Neuronal stem cell (in vitro differentiated cells): ENCODE data around the gene ZNF346.

ENCODE experiments used
- DNase-seq: peaks from one replicate; pipeline ENCODE4 v3.0.0-alpha.2; 2013; ENCODE audit warnings: low spot score
- H2AFZ ChIP-seq: one replicate; pipeline ENCODE4 v1.6.1; 2013; ENCODE audit warnings: mild to moderate bottlenecking, low read length, inconsistent platforms
- H2AK5ac ChIP-seq: 2 replicates; pipeline ENCODE4 v1.6.1; 2013; ENCODE audit warnings: low read depth, mild to moderate bottlenecking, inconsistent platforms, low read length, moderate library complexity, mixed read lengths
- H2BK120ac ChIP-seq: 2 replicates; pipeline ENCODE4 v1.6.1; 2013; ENCODE audit warnings: low read depth, mild to moderate bottlenecking, inconsistent platforms, low read length, moderate library complexity, mixed read lengths
- H2BK12ac ChIP-seq: one replicate; pipeline ENCODE4 v1.6.1; 2013; ENCODE audit warnings: low read length, inconsistent platforms
- H2BK15ac ChIP-seq: 2 replicates; pipeline ENCODE4 v1.6.1; 2013; ENCODE audit warnings: mild to moderate bottlenecking, low read length, inconsistent platforms, mixed read lengths
- H2BK5ac ChIP-seq: one replicate; pipeline ENCODE4 v1.6.1; 2013; ENCODE audit warnings: inconsistent platforms, mild to moderate bottlenecking, low read length, moderate library complexity
- H3K14ac ChIP-seq: one replicate; pipeline ENCODE4 v1.6.1; 2013; ENCODE audit warnings: low read length, inconsistent platforms
- H3K18ac ChIP-seq: 2 replicates; pipeline ENCODE4 v1.6.1; 2013; ENCODE audit warnings: low read length, inconsistent platforms
- H3K23ac ChIP-seq: 2 replicates; pipeline ENCODE4 v1.6.1; 2013; ENCODE audit warnings: low read depth, mild to moderate bottlenecking, mixed read lengths, low read length, inconsistent platforms; ENCODE audit not compliant: poor library complexity
- H3K27ac ChIP-seq: replicated peaks from 3 replicates; pipeline ENCODE4 v1.5.1; 2013; ENCODE audit warnings: low read length, inconsistent platforms
- H3K27me3 ChIP-seq, 3 experiments: 2 replicates each; pipeline ENCODE4 v1.6.1; 2013; ENCODE audit warnings: low read length in 3 of 3, mild to moderate bottlenecking in 2 of 3, inconsistent platforms in 1 of 3, low read depth in 1 of 3, mixed read lengths in 1 of 3, moderate library complexity in 1 of 3; ENCODE audit not compliant: control insufficient read depth in 3 of 3, insufficient read depth in 3 of 3
- H3K36me3 ChIP-seq, 2 donors: replicated peaks in 1 of 2; 2 replicates each; pipeline ENCODE4 v1.6.1; 2013; ENCODE audit warnings: low read length in 2 of 2; ENCODE audit not compliant: control insufficient read depth in 2 of 2, insufficient read depth in 2 of 2
- H3K4ac ChIP-seq: 2 replicates; pipeline ENCODE4 v1.6.1; 2013; ENCODE audit warnings: inconsistent platforms, mild to moderate bottlenecking, low read length, moderate library complexity
- H3K4me1 ChIP-seq, 2 donors: 1 replicate in 1 of 2; 2 replicates in 1 of 2; pipeline ENCODE4 v1.6.1; 2013; ENCODE audit warnings: low read length in 2 of 2, low read depth in 1 of 2; ENCODE audit not compliant: control insufficient read depth in 2 of 2, insufficient read depth in 1 of 2
- H3K4me2 ChIP-seq: one replicate; pipeline ENCODE4 v1.6.1; 2013; ENCODE audit warnings: mild to moderate bottlenecking, low read length, inconsistent platforms; ENCODE audit not compliant: insufficient read depth, poor library complexity, severe bottlenecking
- H3K4me3 ChIP-seq, 2 donors: 2 replicates each; pipeline ENCODE4 v1.5.1; 2013; ENCODE audit warnings: low read length in 2 of 2, mild to moderate bottlenecking in 2 of 2, inconsistent platforms in 1 of 2, moderate library complexity in 1 of 2
- H3K79me1 ChIP-seq: one replicate; pipeline ENCODE4 v1.6.1; 2013; ENCODE audit warnings: low read depth, mild to moderate bottlenecking, inconsistent platforms, low read length, moderate library complexity
- H3K9ac ChIP-seq: one replicate; pipeline ENCODE4 v1.6.1; 2013; ENCODE audit warnings: mild to moderate bottlenecking, low read depth, low read length, inconsistent platforms; ENCODE audit not compliant: poor library complexity
- H3K9me3 ChIP-seq, 2 donors: replicated peaks in 1 of 2; 2 replicates each; pipeline versions ENCODE3 to v1.6.1; 2013; ENCODE audit warnings: low read length in 2 of 2, mild to moderate bottlenecking in 2 of 2, inconsistent platforms in 1 of 2, low read depth in 1 of 2, mixed read lengths in 1 of 2, moderate library complexity in 1 of 2; ENCODE audit not compliant: control insufficient read depth in 2 of 2, insufficient read depth in 1 of 2
- H4K8ac ChIP-seq: one replicate; pipeline ENCODE4 v1.6.1; 2013; ENCODE audit warnings: low read depth, mild to moderate bottlenecking, inconsistent platforms, low read length, moderate library complexity
- H4K91ac ChIP-seq: one replicate; pipeline ENCODE4 v1.6.1; 2013; ENCODE audit warnings: low read length, low read depth, mild to moderate bottlenecking, inconsistent platforms; ENCODE audit not compliant: poor library complexity
- WGBS, 2 donors: extraction: QIAGEN DNeasy Blood & Tissue Kit; methylation state at CpG; one replicate each; pipeline ENCODE4 v1.1.7; 2013; ENCODE audit warnings: missing lambda C conversion rate in 2 of 2, mixed read lengths in 1 of 2; ENCODE audit not compliant: insufficient read length in 2 of 2, insufficient replicate concordance in 1 of 2; ENCODE audit errors: extremely low coverage in 2 of 2; 5-methylcytosine and 5-hydroxymethylcytosine counted together

Gene ZNF346

DNA sequence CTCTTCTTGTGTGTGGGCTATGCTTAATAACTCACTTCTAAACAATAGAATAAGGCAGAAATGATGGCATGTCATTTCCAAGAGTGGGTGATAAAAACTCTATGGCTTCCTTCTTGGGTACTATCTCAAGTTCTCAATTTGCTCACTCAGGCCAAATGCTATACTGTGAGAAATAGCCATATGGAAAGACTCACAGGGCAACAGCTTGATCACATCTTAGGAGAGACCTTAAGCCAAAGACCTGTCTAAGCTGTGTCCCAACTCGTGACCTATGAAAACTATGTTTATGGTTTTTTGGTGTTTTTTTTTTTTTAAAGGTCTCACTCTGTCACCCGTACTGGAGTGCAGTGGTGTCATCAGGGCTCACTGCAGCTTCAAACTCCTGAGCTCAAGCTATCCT, 13.8 kb upstream of the ZNF346 start:
- Histone ChIP-seq H4K91ac (no peak overlapping the region), H3K4me1 (peaks cover under 1 to 8% of the 10 kb centered on the region in 2 donors), H2BK5ac (no peak overlapping the region), H3K14ac (no peak overlapping the region), H2BK120ac (no peak overlapping the region), H3K9me3 (peaks cover 0 to under 1% of the 10 kb centered on the region in 2 donors), H3K23ac (no peak overlapping the region), H2AFZ (no peak overlapping the region), H2BK12ac (no peak overlapping the region), H3K27me3 (no peaks in the 10 kb centered on the region), H4K8ac (no peak overlapping the region), H3K36me3 (peaks cover 0 to under 1% of the 10 kb centered on the region in 2 donors), H2BK15ac (no peak overlapping the region), H3K4me3 (no peak overlapping the region), H3K27ac (no peak overlapping the region), H3K4me2 (no peak overlapping the region), H3K79me1 (peaks cover 3% of the 10 kb centered on the region), H2AK5ac (no peak overlapping the region), H3K18ac (no peak overlapping the region), H3K4ac (no peak overlapping the region), H3K9ac (no peak overlapping the region)
- WGBS, 2 donors, result no CpG with 5 or more reads among the region's 2 CpGs
- DNase-seq, result no peak

DNA sequence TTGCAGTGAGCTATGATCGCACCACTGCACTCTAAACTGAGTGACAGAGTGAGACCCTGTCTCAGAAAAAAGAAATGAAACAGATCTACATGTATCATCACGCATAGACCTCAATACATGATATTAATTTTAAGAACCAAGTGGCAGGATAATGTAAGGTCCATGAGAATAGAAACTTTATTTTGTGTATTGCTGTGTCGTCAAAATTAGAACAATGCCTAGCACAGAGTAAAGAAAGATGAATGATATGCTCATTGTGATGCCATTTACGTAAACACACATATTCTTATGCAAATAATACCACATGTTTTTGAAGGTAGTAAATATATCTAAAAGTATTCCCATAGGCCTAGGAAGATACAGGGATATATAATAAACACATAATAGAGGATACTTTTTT, 12.3 kb upstream of the ZNF346 start:
- DNase-seq, result no peak
- Histone ChIP-seq H3K9ac (no peak overlapping the region), H3K18ac (no peak overlapping the region), H3K4me1 (peaks cover 0 to 5% of the 10 kb centered on the region in 2 donors), H4K91ac (no peak overlapping the region), H3K4ac (no peak overlapping the region), H3K27ac (no peak overlapping the region), H3K36me3 (no peaks in the 10 kb centered on the region), H2BK12ac (no peak overlapping the region), H2AFZ (no peak overlapping the region), H3K4me2 (no peak overlapping the region), H3K27me3 (no peaks in the 10 kb centered on the region), H3K79me1 (peaks cover 3% of the 10 kb centered on the region), H3K4me3 (no peak overlapping the region), H3K9me3 (no peaks in the 10 kb centered on the region), H2BK120ac (no peak overlapping the region), H2BK5ac (no peak overlapping the region), H3K14ac (no peak overlapping the region), H4K8ac (no peak overlapping the region), H2BK15ac (no peak overlapping the region), H2AK5ac (no peak overlapping the region), H3K23ac (no peak overlapping the region)
- no CpG with 5 or more reads among the region's 4 CpGs for WGBS, 2 donors

DNA sequence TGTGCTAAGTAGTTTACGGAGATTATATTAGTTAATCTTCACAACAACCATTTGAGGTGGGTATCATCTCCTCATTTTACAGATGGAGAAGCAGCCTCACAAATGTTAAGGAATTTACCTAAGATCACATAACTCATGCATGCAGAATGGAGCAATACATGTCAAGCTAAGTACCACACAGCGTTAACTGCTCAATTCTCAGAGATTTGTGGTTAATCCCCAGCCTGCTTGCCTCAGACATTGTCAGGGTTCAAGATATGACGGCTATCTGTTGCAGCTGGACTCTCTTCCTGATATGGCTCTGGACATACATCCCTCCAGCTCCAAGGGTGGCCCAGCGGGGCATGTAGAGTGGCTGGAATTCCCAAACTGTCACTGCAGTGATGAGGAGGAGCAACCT, 7.3 kb upstream of the ZNF346 start:
- H3K9ac ChIP-seq, result no peak overlapping the region
- H2AFZ ChIP-seq, result no peak overlapping the region
- H3K14ac ChIP-seq, result no peak overlapping the region
- H3K4ac ChIP-seq, result no peak overlapping the region
- H2BK15ac ChIP-seq, result no peak overlapping the region
- H4K91ac ChIP-seq, result no peak overlapping the region
- no peak overlapping the region for H2BK12ac ChIP-seq
- no peak overlapping the region for H3K27ac ChIP-seq
- no peaks in the 10 kb centered on the region for H3K79me1 ChIP-seq
- no peak overlapping the region for H3K18ac ChIP-seq
- no peaks in the 10 kb centered on the region for H3K36me3 ChIP-seq
- H2BK120ac ChIP-seq, result no peak overlapping the region
- no peak overlapping the region for H4K8ac ChIP-seq
- no peak overlapping the region for H3K23ac ChIP-seq
- H3K4me1 ChIP-seq, result peaks cover 0 to 5% of the 10 kb centered on the region in 2 donors
- H3K9me3 ChIP-seq, result no peaks in the 10 kb centered on the region
- no peaks in the 10 kb centered on the region for H3K27me3 ChIP-seq
- H2AK5ac ChIP-seq, result no peak overlapping the region
- H3K4me2 ChIP-seq, result no peak overlapping the region
- H2BK5ac ChIP-seq, result no peak overlapping the region
- no peak overlapping the region for H3K4me3 ChIP-seq
- WGBS, 2 donors, result no CpG with 5 or more reads among the region's 4 CpGs
- DNase-seq, result no peak

DNA sequence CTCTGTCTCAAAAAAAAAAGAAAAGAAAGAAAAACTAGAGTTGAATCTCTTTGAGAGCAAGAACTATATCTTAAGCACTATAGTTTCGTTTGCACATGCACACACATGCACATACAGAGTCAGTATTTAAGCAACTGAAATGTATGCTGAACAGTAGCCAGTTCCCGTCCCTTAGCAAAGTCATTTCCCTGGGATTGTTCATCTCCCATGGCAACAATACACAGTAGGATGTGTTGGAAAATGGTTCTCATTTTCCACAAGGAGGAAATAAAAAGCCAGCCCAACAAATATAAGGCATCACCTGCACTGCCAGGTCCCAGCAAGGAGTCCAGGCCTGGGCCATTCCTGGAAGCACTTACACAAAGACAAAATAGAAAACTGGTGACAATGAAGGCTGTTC, 4.2 kb upstream of the ZNF346 start:
- H3K23ac ChIP-seq, result no peak overlapping the region
- no peak overlapping the region for H2BK120ac ChIP-seq
- H2BK12ac ChIP-seq, result no peak overlapping the region
- H3K4ac ChIP-seq, result no peak overlapping the region
- no peak overlapping the region for H3K18ac ChIP-seq
- no peak overlapping the region for H2BK5ac ChIP-seq
- no peak overlapping the region for H2BK15ac ChIP-seq
- no peak overlapping the region for H3K4me2 ChIP-seq
- no peaks in the 10 kb centered on the region for H3K36me3 ChIP-seq
- H4K8ac ChIP-seq, result no peak overlapping the region
- H3K27ac ChIP-seq, result no peak overlapping the region
- no peak overlapping the region for H2AFZ ChIP-seq
- H3K4me1 ChIP-seq, result peaks cover 2 to 12% of the 10 kb centered on the region in 2 donors
- no peak overlapping the region for H3K4me3 ChIP-seq
- H3K14ac ChIP-seq, result no peak overlapping the region
- H3K9ac ChIP-seq, result no peak overlapping the region
- no peak overlapping the region for H4K91ac ChIP-seq
- no peak for DNase-seq
- no peaks in the 10 kb centered on the region for H3K9me3 ChIP-seq
- WGBS, 2 donors, result no CpG with 5 or more reads among the region's 2 CpGs
- no peaks in the 10 kb centered on the region for H3K79me1 ChIP-seq
- no peaks in the 10 kb centered on the region for H3K27me3 ChIP-seq
- no peak overlapping the region for H2AK5ac ChIP-seq
